ENCODE measurements around the gene WNK2.
"Not testable (repeated sequence)": the region's sequence is repeated elsewhere in the genome, so short reads cannot be mapped to it uniquely, and the experiment has no call there.

WNK2 gene

DNA sequence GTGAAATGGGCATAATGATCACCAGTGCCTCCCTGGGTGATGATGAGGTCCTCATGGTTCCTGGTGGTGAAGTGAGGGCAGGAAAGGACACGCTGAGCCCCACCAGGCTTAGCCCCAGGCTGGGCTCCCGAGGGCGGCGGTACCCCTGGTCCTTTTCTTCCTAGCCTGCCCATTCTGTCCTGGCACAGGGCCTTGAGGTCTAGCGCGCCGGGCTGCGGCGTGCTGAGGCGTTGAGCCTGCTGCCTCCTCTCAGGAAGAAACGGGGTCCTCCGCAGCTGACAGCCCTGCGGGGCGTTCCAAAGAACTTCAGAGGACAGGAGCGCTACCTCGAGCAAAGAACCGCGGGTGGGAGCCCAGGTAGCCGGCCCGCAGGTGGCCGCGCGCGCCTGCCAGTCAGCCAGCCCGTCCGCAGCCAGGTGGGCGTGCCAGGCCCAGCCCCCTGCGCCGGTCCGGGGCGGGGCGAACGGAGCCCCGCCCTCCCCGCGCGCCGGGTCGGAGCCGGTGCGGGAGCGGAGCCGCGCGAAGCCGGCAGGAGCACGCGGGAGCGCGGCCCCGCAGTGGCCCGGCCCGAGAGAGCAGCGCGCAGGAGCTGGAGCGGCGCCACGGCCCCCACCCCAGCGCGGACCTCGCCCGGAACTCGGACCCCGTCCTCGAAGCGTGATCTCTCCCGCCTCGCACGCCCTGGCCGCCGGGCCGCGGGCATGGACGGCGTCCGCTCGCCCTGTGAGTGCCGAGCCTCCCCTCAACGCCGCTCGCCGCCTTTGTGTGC lies at the start of gene WNK2:
Gene WNK2, plus strand, starts transcription at position 477 of the 769 bp plus-strand sequence. CDS start 791 bp downstream, outside the sequence.
- no peak for DNase-seq

DNA sequence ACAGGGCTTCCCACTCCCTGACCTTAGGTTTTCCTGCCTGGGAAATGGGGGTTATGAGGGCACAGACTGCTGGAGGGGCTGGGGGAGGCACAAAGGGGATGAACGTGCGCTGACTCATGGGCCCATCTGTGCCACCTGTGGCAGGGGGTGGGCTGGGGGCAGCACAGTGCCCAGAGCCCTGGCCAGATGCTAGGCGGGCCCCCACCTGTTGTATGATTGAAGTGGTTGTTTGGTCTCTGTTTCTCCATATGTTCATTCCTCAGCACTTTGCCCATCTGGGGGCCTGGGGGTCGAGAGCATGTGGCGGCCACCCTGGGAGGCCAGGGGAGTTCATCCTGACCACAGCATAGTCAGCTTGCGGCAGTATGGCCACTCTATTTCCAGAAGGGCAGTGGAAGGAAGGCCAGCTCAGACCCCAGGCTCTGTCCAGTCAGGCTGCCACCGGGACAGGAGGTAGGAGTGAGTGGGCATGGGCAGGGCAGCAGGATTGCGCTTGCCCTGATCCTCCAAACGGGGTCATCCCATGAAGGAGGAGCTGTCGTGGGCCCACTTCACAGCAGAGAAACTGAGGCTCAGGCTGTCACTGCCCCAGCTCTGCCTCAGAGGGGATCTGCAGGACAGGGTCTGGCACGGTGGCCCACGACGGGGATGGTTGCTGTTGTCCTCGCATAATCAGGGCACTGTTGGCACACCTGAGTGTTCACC lies 49.0 kb upstream of the WNK2 start:
- DNase-seq, result no peak

DNA sequence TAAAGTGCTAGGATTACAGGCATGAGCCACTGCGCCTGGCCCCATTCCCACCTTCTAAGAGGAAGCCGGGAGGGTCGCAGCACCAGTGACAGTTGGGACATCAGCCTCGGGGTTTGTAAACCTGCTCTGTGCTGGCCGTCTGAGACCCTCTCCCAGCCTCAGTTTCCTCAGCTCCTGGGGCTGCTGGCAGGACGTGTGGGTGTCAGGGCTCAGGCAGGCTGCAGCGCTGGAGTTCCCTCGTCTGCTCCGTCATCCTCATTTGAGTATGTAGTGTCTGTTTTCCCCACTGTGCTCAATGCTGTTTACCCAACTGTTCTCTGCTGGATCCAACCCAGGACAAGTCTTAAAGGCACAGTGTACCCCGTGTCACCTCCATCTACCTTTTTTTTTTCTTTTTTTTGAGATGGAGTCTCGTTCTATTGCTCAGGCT lies 47.9 kb upstream of the WNK2 start:
- DNase-seq, result no peak

DNA sequence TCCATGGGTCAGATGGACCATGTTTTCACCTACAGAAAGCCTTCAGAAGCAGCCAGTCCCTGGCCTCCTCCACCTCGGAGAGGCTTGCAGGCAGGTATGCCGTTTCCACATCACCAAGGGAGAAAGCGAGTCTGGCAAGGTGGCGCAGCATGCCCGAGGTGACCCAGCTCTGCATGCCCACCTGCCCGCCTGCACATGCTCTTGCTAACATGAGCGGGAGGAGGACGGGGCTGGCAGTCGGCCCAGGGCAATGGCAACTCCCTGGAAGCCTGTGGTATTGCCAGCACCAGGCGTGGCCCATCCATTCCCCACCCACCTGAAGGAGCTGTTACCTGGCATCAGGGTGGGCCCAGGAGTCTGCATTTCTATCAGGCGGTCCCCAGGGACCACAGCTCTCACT lies 46.6 kb upstream of the WNK2 start:
- no peak for DNase-seq

DNA sequence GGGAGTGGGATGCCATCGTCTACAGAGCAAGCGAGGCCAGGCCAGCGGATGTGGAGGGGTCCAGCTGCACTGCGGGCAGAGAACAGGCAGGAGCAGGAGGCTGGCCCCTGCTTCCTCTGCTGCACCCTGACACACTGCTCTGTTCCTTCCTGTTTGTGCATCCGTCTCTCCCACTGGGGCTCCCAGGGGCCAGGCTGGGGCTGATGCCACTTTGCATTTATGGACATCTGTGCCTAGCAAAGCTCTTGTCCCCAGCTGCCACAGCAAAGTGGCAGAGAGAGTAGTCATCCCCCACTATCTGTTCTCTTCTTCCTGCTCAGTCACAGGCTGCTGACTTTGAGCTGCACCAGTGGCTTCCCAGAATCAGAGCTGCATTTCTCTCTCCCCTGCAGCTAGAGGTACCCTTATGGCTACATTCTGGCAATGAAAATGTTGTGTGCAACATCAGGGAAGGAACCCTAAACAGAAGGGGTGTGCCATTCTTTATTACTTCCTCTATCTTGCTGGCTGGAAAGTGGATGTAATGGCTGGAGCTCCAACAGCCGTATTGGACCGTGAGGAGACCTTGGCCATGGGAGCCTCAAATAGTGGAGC lies 45.7 kb upstream of the WNK2 start:
- no peak for DNase-seq

DNA sequence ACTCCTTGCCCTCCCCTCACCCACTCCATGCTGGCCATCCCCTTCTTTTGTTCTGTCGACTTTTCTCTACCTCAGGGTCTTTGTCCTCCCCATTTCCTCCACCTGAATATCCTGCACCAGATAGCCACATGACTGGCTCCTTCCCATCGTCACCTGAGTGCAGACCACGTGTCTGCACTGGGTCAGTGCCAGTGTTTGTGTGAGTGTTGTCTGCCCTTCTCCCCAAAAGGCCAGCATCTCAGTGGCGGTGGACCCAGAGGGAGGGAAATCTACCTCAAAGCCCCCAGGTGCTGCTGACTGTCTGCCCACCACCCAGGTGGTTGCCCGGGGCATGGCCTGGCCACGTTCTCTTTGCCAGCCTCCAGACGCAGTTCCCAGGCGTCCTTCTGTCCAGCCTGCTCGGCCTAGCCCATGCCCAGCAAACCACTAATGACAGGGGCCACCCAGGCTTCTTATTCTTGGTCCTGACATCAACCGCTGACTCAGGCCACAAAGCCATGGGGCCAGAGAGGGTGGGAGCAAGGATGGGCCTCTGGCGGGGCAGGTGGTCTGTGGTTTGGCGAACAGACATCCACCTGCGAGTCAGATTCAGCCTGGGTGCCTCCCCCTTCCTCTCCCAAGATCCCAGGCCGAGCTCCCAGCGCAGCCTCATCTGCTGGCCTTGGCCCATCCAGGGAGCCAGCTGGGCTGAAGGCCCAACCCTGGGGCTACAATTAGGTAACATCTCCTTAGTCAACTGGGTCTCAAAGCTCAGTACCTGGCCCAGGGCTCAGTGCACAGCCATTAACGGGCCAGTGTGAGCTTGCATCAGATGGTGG lies 44.4 kb upstream of the WNK2 start:
- DNase-seq, result no peak

- no peak for DNase-seq
Observed at GRCh38 chr9:93141771-93142483, 42.0 kb upstream of the WNK2 start.

GRCh38 chr9:93143830-93144530 lies 40.0 kb upstream of the WNK2 start:
- no peak for DNase-seq

DNA sequence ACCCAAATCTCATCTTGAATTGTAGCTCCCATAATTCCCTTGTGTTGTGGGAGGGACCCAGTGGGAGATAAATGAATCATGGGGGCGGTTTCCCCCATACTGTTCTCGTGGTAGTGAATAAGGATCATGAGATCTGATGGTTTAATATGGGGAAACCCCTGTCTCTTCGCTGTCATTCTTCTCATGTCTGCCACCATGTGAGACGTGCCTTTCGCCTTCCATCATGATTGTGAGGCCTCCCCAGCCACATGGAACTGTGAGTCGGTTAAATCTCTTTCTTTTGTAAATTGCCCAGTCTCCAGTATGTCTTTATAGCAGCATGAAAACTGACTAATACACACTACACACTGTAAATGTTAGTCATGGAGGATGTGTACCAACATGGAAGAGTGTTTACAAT lies 37.2 kb upstream of the WNK2 start:
- not testable (repeated sequence) for DNase-seq

GRCh38 chr9:93147632-93148031 lies 36.3 kb upstream of the WNK2 start:
- no peak for DNase-seq

GRCh38 chr9:93148721-93149120 lies 35.2 kb upstream of the WNK2 start:
- DNase-seq, result no peak

GRCh38 chr9:93149361-93149760 lies 34.6 kb upstream of the WNK2 start:
- DNase-seq, result no peak

GRCh38 chr9:93151097-93151784 lies 32.7 kb upstream of the WNK2 start:
- DNase-seq, result no peak

GRCh38 chr9:93154293-93154903 lies 29.5 kb upstream of the WNK2 start:
- DNase-seq, result peak; percentile 16

DNA sequence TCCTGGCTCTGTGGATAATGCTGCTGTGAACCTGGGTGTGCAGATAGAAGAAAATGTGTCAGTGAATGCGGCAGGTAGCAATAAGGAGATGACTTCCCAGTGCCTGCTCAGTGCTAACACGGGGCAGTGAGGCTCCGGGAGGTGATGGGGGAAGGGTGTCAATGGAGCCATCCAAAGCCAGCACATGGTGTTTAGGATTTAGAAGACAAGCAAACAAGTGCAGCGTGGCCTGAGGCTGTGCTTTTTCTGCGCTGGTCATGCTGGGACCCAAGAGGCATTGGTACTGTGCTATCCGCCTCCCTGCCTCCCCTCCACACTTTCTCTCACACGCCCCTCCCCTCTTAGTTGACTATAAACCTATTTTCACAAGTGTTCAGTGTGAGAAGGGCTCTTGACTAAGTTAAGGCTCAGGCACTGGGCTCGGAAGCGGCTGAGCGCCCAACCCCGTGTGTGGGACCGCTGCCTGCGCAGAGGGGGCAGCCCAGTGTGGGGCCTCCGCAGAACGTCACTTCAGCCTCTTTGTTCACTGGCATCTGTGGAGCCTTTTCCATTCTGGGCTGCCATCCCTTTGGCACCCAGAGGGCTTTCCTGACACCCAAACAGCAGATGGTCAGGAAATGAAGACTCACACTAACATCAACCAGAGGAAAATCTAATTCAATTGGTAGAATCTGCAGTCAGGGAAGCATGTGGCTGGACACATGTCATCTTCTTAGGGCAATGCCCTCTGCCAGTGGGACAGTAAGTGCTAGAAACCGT lies 28.0 kb upstream of the WNK2 start:
- no peak for DNase-seq

GRCh38 chr9:93156475-93157008 lies 27.4 kb upstream of the WNK2 start:
- DNase-seq, result no peak

- peak; percentile 64 for DNase-seq
Observed at GRCh38 chr9:93159601-93160471, 24.1 kb upstream of the WNK2 start.

DNA sequence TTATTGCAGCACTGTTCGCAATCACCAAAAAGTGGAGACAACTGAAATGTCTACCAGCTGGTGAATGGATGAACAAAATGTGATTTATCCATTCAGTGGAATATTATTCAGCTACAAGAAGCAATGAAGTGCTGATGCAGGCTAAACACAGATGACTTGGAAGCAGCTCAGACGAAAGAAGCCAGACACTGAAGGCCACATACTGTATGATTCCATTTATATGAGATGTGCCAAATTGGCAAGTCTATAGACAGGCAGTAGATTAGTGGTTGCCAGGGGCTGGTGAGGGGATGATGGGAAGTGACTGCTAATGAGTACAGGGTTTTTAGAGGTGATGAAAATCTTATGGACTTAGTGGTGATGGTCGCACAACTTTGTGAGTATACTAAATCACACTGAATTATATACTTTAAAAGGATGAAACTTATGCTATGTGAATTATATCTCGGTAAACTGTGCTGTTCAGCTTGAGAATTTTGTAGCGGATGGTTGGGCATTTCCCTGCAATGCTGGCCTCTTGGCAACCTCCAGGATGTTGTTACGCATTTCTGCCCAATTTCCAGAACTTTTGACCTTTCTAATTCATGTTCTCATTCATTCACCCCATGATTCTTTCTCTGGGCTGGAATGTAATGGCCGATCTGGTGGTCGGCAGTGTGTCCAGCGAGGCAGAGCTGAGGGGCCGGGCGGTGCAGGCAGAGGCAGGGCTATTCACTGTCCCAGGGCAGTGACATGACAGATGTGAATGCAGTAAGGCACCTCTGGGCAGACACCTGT lies 22.0 kb upstream of the WNK2 start:
- DNase-seq, result no peak

Measured in NCI-H748 treated with DMSO at 0.1 percent for 48 hours (cell line).